NCI-H524 (cell line): ENCODE measurements around the gene FAAP20.
"Not testable (repeated sequence)": the region's sequence is repeated elsewhere in the genome, so short reads cannot be mapped to it uniquely, and the experiment has no call there.

Experiments used
- DNase-seq, 2 experiments: peaks; one replicate each; lab custom pipeline; 2025; lab: John Stamatoyannopoulos, UW

Gene FAAP20

GRCh38 chr1:2156866-2157265 lies 37.7 kb downstream of the FAAP20 start:
- peak; percentile 73 to 92 for DNase-seq

- DNase-seq: no peak
Measured at GRCh38 chr1:2155788-2156187, 38.8 kb downstream of the FAAP20 start.

GRCh38 chr1:2155147-2155598 lies 39.4 kb downstream of the FAAP20 start:
- no peak for DNase-seq

- DNase-seq: no peak
Measured at GRCh38 chr1:2154022-2154421, 40.5 kb downstream of the FAAP20 start.

- no peak for DNase-seq
Measured at GRCh38 chr1:2152954-2153353, 41.6 kb downstream of the FAAP20 start.

- DNase-seq: no peak
Measured at GRCh38 chr1:2151911-2152310, 42.7 kb downstream of the FAAP20 start.

- DNase-seq: no peak
Measured at GRCh38 chr1:2151252-2151651, 43.3 kb downstream of the FAAP20 start.

- no peak for DNase-seq
Measured at GRCh38 chr1:2150801-2151200, 43.8 kb downstream of the FAAP20 start.

GRCh38 chr1:2148691-2149090 lies 45.9 kb downstream of the FAAP20 start:
- no peak for DNase-seq

GRCh38 chr1:2147869-2148268 lies 46.7 kb downstream of the FAAP20 start:
- DNase-seq: not testable (repeated sequence)

- no peak for DNase-seq
Measured at GRCh38 chr1:2146836-2147517, 47.6 kb downstream of the FAAP20 start.

GRCh38 chr1:2145946-2146835 lies 48.4 kb downstream of the FAAP20 start:
- DNase-seq: no peak

- DNase-seq: no peak
Measured at GRCh38 chr1:2144501-2145090, 50.0 kb downstream of the FAAP20 start.

- DNase-seq: no peak
Measured at GRCh38 chr1:2143814-2144500, 50.6 kb downstream of the FAAP20 start.

GRCh38 chr1:2141025-2141424 lies 53.5 kb downstream of the FAAP20 start:
- DNase-seq: no peak
